HepG2 (cell line): Measurements from ENCODE around the gene HPCAL1. TPM values are rescaled to one million over a fixed set of nuclear protein-coding genes. Genes with fewer than 3 reads are reported as not detected.

Source experiments
- DPF2 ChIP-seq: sonication (generic); formaldehyde crosslinking; IDR thresholded peaks from 2 replicates; pipeline ENCODE4 v1.4.0; 2020; ENCODE audit warnings: mild to moderate bottlenecking, low read depth, missing genetic modification reagents, borderline replicate concordance
- GATAD1 ChIP-seq: IDR thresholded peaks from 2 replicates; pipeline ENCODE4 v1.6.1; 2016; ENCODE audit warnings: missing genetic modification reagents, missing compliant biosample characterization
- HNRNPLL ChIP-seq: fragments of 200-400 bp; formaldehyde crosslinking; IDR thresholded peaks from 2 replicates; pipeline ENCODE4 v1.6.1; 2017; ENCODE audit warnings: mild to moderate bottlenecking, low read depth, low read length; ENCODE audit not compliant: poor library complexity, severe bottlenecking
- MEF2D ChIP-seq: sonication (generic); formaldehyde crosslinking; IDR thresholded peaks from 2 replicates; pipeline ENCODE4 v1.5.1; 2020; ENCODE audit warnings: mild to moderate bottlenecking, missing genetic modification reagents
- RFXAP ChIP-seq: sonication (generic); formaldehyde crosslinking; IDR thresholded peaks from 2 replicates; pipeline ENCODE4 v1.4.0; 2020; ENCODE audit warnings: missing genetic modification reagents, borderline replicate concordance
- SMAD3 ChIP-seq: sonication (generic); formaldehyde crosslinking; IDR thresholded peaks from 2 replicates; pipeline ENCODE4 v1.4.0; 2020; ENCODE audit warnings: missing genetic modification reagents
- ZIK1 ChIP-seq: sonication (generic); formaldehyde crosslinking; IDR thresholded peaks from 2 replicates; pipeline ENCODE4 v1.5.0; 2020; ENCODE audit warnings: mild to moderate bottlenecking, low read depth, missing genetic modification reagents, borderline replicate concordance
- ZNF121 ChIP-seq: sonication (generic); formaldehyde crosslinking; IDR thresholded peaks from 2 replicates; pipeline ENCODE4 v1.5.0; 2020; ENCODE audit warnings: mild to moderate bottlenecking, missing genetic modification reagents
- ZNF17 ChIP-seq: sonication (generic); formaldehyde crosslinking; IDR thresholded peaks from 2 replicates; pipeline ENCODE4 v1.5.0; 2020; ENCODE audit warnings: mild to moderate bottlenecking, missing genetic modification reagents
- ZNF317 ChIP-seq: sonication (generic); formaldehyde crosslinking; IDR thresholded peaks from 2 replicates; pipeline ENCODE4 v1.5.0; 2020; ENCODE audit warnings: mild to moderate bottlenecking, missing genetic modification reagents
- ZNF431 ChIP-seq: sonication (generic); formaldehyde crosslinking; IDR thresholded peaks from 2 replicates; pipeline ENCODE4 v1.9.0; 2022; ENCODE audit warnings: missing genetic modification reagents, low read depth, mild to moderate bottlenecking, borderline replicate concordance
- ZNF644 ChIP-seq: IDR thresholded peaks from 2 replicates; pipeline ENCODE4 v1.6.1; 2016; ENCODE audit warnings: low read depth
- ZNF670 ChIP-seq: sonication (generic); formaldehyde crosslinking; IDR thresholded peaks from 2 replicates; pipeline ENCODE4 v1.8.0; 2022; ENCODE audit warnings: mild to moderate bottlenecking, missing genetic modification reagents, borderline replicate concordance
- polyA plus RNA-seq, 8 experiments: library from polyadenylated mRNA; depleted of rRNA in 3 of 8; stranded (reverse) in 7 of 8; unstranded in 1 of 8; fragments of >200 nt; fragmentation: Illumina TruSeq in 4 of 8; extraction: Trizol in 4 of 8; gene quantifications; 2 replicates each; pipeline versions ENCODE4 v1.2.1 to v1.2.3, GENCODE V29; 2011 to 2016; ENCODE audit warnings: low read depth in 4 of 8, missing spikeins in 1 of 8, mixed read lengths in 1 of 8; ENCODE audit not compliant: insufficient read depth in 1 of 8
- total RNA-seq, 5 experiments: library from RNA; depleted of rRNA; stranded (reverse); fragments of >200 nt; fragmentation: Illumina TruSeq; extraction: Trizol; gene quantifications; 2 replicates each; pipeline ENCODE4 v1.2.3, GENCODE V29; 2016; ENCODE audit warnings: low read depth in 1 of 5
- TF ChIP-seq, protein P1 (sequence below): sonication (generic); formaldehyde crosslinking; IDR thresholded peaks from 2 replicates; pipeline ENCODE4; 2020; ENCODE audit warnings: missing genetic modification reagents, mild to moderate bottlenecking, borderline replicate concordance
- TF ChIP-seq, protein P2 (sequence below): sonication (generic); formaldehyde crosslinking; conservative IDR thresholded peaks from 2 replicates; pipeline ENCODE4 v1.4.0; 2020; ENCODE audit warnings: missing genetic modification reagents
- TF ChIP-seq, protein P3 (sequence below): sonication (generic); formaldehyde crosslinking; IDR thresholded peaks from 2 replicates; pipeline ENCODE4 v1.5.0; 2020; ENCODE audit warnings: mild to moderate bottlenecking, missing genetic modification reagents
- TF ChIP-seq, protein P4 (sequence below): sonication (generic); formaldehyde crosslinking; IDR thresholded peaks from 2 replicates; pipeline ENCODE4 v1.5.0; 2020; ENCODE audit warnings: missing genetic modification reagents
- TF ChIP-seq, protein P5 (sequence below): sonication (generic); formaldehyde crosslinking; IDR thresholded peaks from 2 replicates; pipeline ENCODE4 v1.4.0; 2020; ENCODE audit warnings: low read depth, mild to moderate bottlenecking, missing genetic modification reagents

The HPCAL1 gene
- total and polyA plus RNA-seq, 2 of the 13 experiments (the other 11 are each of a cell fraction or from before 2014, with no cell fraction given), result 29.5 to 29.9 TPM

DNA sequence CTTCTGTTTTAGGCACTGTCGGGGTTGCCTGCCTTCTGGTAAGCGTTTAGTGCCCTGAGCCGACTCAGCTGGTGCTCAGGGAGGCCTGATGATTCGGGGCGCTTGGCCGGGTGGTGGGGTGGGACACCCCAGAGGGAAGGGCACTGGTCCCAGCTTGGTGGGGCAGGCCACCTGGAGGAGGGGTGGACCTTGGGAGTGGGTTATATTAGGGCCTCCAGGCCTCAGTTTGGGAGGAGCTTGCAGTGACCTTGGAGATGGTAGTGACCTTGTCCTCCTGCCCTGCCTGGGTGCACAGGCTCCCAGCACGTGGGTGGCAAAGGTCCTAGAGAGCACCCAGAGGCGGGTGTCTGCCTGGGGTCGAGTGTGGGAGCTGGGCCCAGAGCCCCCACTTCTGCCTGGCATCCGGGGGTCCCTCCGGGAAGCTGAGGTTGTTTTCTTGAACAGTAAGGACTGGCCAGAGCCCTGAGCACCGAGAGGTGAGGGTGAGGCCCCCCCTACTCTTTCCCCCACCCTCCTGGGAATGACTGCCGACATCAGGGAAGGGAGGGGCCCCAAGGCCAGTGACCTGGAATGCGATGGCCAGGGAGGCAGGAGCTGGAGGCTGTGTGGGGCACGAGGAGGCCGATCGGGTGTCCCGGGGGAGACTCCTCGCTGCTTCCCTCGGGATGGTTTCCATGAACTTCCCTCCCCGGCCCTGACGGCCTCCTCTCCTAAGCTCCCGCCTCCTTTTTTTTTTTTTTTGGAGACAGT lies 61.3 kb downstream of the HPCAL1 start (continued):
- TF ChIP-seq, protein P1, sequence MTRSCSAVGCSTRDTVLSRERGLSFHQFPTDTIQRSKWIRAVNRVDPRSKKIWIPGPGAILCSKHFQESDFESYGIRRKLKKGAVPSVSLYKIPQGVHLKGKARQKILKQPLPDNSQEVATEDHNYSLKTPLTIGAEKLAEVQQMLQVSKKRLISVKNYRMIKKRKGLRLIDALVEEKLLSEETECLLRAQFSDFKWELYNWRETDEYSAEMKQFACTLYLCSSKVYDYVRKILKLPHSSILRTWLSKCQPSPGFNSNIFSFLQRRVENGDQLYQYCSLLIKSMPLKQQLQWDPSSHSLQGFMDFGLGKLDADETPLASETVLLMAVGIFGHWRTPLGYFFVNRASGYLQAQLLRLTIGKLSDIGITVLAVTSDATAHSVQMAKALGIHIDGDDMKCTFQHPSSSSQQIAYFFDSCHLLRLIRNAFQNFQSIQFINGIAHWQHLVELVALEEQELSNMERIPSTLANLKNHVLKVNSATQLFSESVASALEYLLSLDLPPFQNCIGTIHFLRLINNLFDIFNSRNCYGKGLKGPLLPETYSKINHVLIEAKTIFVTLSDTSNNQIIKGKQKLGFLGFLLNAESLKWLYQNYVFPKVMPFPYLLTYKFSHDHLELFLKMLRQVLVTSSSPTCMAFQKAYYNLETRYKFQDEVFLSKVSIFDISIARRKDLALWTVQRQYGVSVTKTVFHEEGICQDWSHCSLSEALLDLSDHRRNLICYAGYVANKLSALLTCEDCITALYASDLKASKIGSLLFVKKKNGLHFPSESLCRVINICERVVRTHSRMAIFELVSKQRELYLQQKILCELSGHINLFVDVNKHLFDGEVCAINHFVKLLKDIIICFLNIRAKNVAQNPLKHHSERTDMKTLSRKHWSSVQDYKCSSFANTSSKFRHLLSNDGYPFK (CRISPR knock-in tag), result no peak
- TF ChIP-seq GATAD1 (CRISPR knock-in tag) (no peak), ZNF121 (CRISPR knock-in tag) (no peak), SMAD3 (CRISPR knock-in tag) (no peak), ZNF17 (CRISPR knock-in tag) (no peak), ZNF644 (CRISPR knock-in tag) (no peak), RFXAP (no peak), ZIK1 (CRISPR knock-in tag) (no peak), DPF2 (CRISPR knock-in tag) (no peak), ZNF431 (CRISPR knock-in tag) (no peak), ZNF317 (CRISPR knock-in tag) (no peak), MEF2D (CRISPR knock-in tag) (0 out of 2 replicates have a peak, but pooled peaks have one; percentile 21), ZNF670 (no peak), HNRNPLL (peak; percentile 16)
- TF ChIP-seq, protein P2, sequence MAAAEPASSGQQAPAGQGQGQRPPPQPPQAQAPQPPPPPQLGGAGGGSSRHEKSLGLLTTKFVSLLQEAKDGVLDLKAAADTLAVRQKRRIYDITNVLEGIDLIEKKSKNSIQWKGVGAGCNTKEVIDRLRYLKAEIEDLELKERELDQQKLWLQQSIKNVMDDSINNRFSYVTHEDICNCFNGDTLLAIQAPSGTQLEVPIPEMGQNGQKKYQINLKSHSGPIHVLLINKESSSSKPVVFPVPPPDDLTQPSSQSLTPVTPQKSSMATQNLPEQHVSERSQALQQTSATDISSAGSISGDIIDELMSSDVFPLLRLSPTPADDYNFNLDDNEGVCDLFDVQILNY (CRISPR knock-in tag), result no peak
- TF ChIP-seq, protein P3, sequence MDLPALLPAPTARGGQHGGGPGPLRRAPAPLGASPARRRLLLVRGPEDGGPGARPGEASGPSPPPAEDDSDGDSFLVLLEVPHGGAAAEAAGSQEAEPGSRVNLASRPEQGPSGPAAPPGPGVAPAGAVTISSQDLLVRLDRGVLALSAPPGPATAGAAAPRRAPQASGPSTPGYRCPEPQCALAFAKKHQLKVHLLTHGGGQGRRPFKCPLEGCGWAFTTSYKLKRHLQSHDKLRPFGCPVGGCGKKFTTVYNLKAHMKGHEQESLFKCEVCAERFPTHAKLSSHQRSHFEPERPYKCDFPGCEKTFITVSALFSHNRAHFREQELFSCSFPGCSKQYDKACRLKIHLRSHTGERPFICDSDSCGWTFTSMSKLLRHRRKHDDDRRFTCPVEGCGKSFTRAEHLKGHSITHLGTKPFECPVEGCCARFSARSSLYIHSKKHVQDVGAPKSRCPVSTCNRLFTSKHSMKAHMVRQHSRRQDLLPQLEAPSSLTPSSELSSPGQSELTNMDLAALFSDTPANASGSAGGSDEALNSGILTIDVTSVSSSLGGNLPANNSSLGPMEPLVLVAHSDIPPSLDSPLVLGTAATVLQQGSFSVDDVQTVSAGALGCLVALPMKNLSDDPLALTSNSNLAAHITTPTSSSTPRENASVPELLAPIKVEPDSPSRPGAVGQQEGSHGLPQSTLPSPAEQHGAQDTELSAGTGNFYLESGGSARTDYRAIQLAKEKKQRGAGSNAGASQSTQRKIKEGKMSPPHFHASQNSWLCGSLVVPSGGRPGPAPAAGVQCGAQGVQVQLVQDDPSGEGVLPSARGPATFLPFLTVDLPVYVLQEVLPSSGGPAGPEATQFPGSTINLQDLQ (CRISPR knock-in tag), result no peak
- TF ChIP-seq, protein P4, sequence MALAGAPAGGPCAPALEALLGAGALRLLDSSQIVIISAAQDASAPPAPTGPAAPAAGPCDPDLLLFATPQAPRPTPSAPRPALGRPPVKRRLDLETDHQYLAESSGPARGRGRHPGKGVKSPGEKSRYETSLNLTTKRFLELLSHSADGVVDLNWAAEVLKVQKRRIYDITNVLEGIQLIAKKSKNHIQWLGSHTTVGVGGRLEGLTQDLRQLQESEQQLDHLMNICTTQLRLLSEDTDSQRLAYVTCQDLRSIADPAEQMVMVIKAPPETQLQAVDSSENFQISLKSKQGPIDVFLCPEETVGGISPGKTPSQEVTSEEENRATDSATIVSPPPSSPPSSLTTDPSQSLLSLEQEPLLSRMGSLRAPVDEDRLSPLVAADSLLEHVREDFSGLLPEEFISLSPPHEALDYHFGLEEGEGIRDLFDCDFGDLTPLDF, result no peak
- TF ChIP-seq, protein P5, sequence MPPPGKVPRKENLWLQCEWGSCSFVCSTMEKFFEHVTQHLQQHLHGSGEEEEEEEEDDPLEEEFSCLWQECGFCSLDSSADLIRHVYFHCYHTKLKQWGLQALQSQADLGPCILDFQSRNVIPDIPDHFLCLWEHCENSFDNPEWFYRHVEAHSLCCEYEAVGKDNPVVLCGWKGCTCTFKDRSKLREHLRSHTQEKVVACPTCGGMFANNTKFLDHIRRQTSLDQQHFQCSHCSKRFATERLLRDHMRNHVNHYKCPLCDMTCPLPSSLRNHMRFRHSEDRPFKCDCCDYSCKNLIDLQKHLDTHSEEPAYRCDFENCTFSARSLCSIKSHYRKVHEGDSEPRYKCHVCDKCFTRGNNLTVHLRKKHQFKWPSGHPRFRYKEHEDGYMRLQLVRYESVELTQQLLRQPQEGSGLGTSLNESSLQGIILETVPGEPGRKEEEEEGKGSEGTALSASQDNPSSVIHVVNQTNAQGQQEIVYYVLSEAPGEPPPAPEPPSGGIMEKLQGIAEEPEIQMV (CRISPR knock-in tag), result no peak
